Measurements from ENCODE around the gene COL19A1. TPM values are rescaled to one million over a fixed set of nuclear protein-coding genes. Genes with fewer than 3 reads are reported as not detected.

The COL19A1 gene
- total and polyA plus RNA-seq, 2 of the 13 experiments (the other 11 are each of a cell fraction or from before 2014, with no cell fraction given) = not detected

GRCh38 chr6:70163795-70164194 lies 297.4 kb downstream of the COL19A1 start:
- 0% methylated on average over 3 of the region's 3 CpGs for WGBS (ENCODE audit: low lambda C conversion rate)
- H3K79me2 ChIP-seq (ENCODE audit: insufficient read depth, low read length) = no peaks in the 10 kb centered on the region
- H3K4me1 ChIP-seq (ENCODE audit: insufficient read depth, low read length) = 0 out of 2 replicates have a peak, but pooled peaks cover 5% of the 10 kb centered on the region
- H2AFZ ChIP-seq (ENCODE audit: low read length) = no peak overlapping the region
- no TSS peak for BruUV-seq (replicated peaks)
- no peak overlapping the region for H3K4me3 ChIP-seq (replicated peaks in 1 of 3; ENCODE audit: insufficient read depth in 1 of 3, low read depth in 2 of 3, low read length in 3 of 3)
- no peaks in the 10 kb centered on the region for H3K27me3 ChIP-seq (ENCODE audit: control insufficient read depth in 1 of 2, insufficient read depth in 2 of 2, low read length in 2 of 2)
- no peak for DNase-seq (ENCODE audit: low spot score)
- H3K36me3 ChIP-seq (replicated peaks in 1 of 2; ENCODE audit: control insufficient read depth in 1 of 2, insufficient read depth in 2 of 2, low read length in 2 of 2) = no peaks in the 10 kb centered on the region
- intact Hi-C loops (cut with micrococcal nuclease; ENCODE audit: unreplicated experiment) (loop anchor here (10.0 kb wide), 1 partner anchor 329 kb away; no protein-coding TSS in a partner anchor), in situ Hi-C loops (cut with HindIII; ENCODE audit: extremely low pct_ligation_motif_present, low pct_unique_long_range_greater_than_20kb) (no loop called here)
- H3K4me2 ChIP-seq (ENCODE audit: low read depth, low read length) = no peak overlapping the region
- no peak for FAIRE-seq
- ChIA-PET POLR2A (no interaction called here), CTCF (ENCODE audit: low intra/inter-chr PET ratio, low total read pairs) (no interaction called here)
- no peak overlapping the region for H3K9ac ChIP-seq (ENCODE audit: insufficient read depth, low read depth, low read length)
- no peaks in the 10 kb centered on the region for H4K20me1 ChIP-seq (ENCODE audit: insufficient read depth, low read length)
- no peak overlapping the region for H3K27ac ChIP-seq (ENCODE audit: extremely low read length, insufficient read depth, low read length)
- no peak for ATAC-seq
- no peak for TF ChIP-seq ZNF567 (CRISPR knock-in tag; IDR thresholded peaks at IDR 0.05; ENCODE audit: borderline replicate concordance)
- no peak for TF ChIP-seq FOXA1 (IDR thresholded peaks at IDR 0.05)
- TF ChIP-seq FOXA1 (CRISPR knock-in tag; IDR thresholded peaks at IDR 0.05) = no peak
- no peak for TF ChIP-seq ZNF644 (CRISPR knock-in tag; IDR thresholded peaks at IDR 0.05; ENCODE audit: low read depth)
- no peak for TF ChIP-seq WIZ (CRISPR knock-in tag; IDR thresholded peaks at IDR 0.05)
- no peak for TF ChIP-seq ZNF274 (CRISPR knock-in tag; IDR thresholded peaks at IDR 0.05)
- TF ChIP-seq E2F1 (CRISPR knock-in tag; IDR thresholded peaks at IDR 0.05) = no peak
- no peak for TF ChIP-seq TARDBP (CRISPR knock-in tag; IDR thresholded peaks at IDR 0.05)
- TF ChIP-seq RFXANK (CRISPR knock-in tag; IDR thresholded peaks at IDR 0.05) = no peak
- no peak for TF ChIP-seq AGO1 (IDR thresholded peaks at IDR 0.05; ENCODE audit: low read depth, low read length, poor library complexity, severe bottlenecking)
- TF ChIP-seq DPF2 (CRISPR knock-in tag; IDR thresholded peaks at IDR 0.05; ENCODE audit: borderline replicate concordance, low read depth) = no peak
- TF ChIP-seq ZNF136 (CRISPR knock-in tag; IDR thresholded peaks at IDR 0.05; ENCODE audit: low read depth) = no peak
- H3K9me3 ChIP-seq (ENCODE audit: low read length) = no peaks in the 10 kb centered on the region
